Ascending aorta (tissue), 2 donors: ENCODE data around the gene ACBD7. TPM values are rescaled to one million over a fixed set of nuclear protein-coding genes. Genes with fewer than 3 reads are reported as not detected.

Experiments used
- DNase-seq, 2 donors: peaks; one replicate each; pipeline ENCODE4 v3.0.0-alpha.2; 2019; ENCODE audit warnings: low spot score in 2 of 2
- H3K27ac ChIP-seq, 2 donors: fragments of 200-600 bp; sonication (generic); one replicate each; pipeline ENCODE4 v1.5.1; 2016 to 2017; ENCODE audit warnings: mild to moderate bottlenecking in 1 of 2
- H3K27me3 ChIP-seq: fragments of 200-600 bp; sonication (generic); one replicate; pipeline ENCODE4 v1.5.1; 2017
- H3K36me3 ChIP-seq, 2 donors: fragments of 200-600 bp; sonication (generic); one replicate each; pipeline ENCODE4 v1.5.1; 2016
- H3K4me1 ChIP-seq, 2 donors: fragments of 200-600 bp; sonication (generic); one replicate each; pipeline ENCODE4 v1.5.1; 2016 to 2017; ENCODE audit warnings: mild to moderate bottlenecking in 1 of 2
- H3K4me3 ChIP-seq, 2 donors: fragments of 200-600 bp; sonication (generic); one replicate each; pipeline ENCODE4 v1.5.1; 2016 to 2017; ENCODE audit warnings: mild to moderate bottlenecking in 1 of 2
- H3K9me3 ChIP-seq, 2 donors: fragments of 200-600 bp; sonication (generic); one replicate each; pipeline ENCODE4 v1.5.1; 2016
- CTCF ChIP-seq, 3 experiments: fragments of 200-600 bp in 2 of 3; fragments of 450-650 bp in 1 of 3; sonication (generic) in 2 of 3; IDR thresholded peaks; one replicate each; pipeline ENCODE4 v1.5.1; 2016 to 2019; ENCODE audit warnings: antibody characterized with exemption in 3 of 3, mild to moderate bottlenecking in 1 of 3, moderate library complexity in 1 of 3
- intact Hi-C: fragments of 100-400 bp; cut with DNase I; formaldehyde crosslinking; loops from one replicate; pipeline ENCODE4 v1.15.1; 2023
- total RNA-seq: library from RNA; depleted of rRNA; stranded (reverse); fragments of >200 nt; gene quantifications from one replicate; pipeline ENCODE4 v1.1.0, GENCODE V29; 2016

Gene ACBD7
- total RNA-seq, 1 donor from 2014 or later = not detected

GRCh38 chr10:15106352-15107013 lies 17.9 kb upstream of the ACBD7 start:
- Histone ChIP-seq H3K4me3 (no peak overlapping the region), H3K27ac (no peak overlapping the region), H3K4me1 (no peaks in the 10 kb centered on the region), H3K9me3 (no peaks in the 10 kb centered on the region), H3K36me3 (peaks cover 42 to 62% of the 10 kb centered on the region in 2 donors), H3K27me3 (no peaks in the 10 kb centered on the region)
- peak; percentile 80 to 89 (median 88) for TF ChIP-seq CTCF (IDR thresholded peaks at IDR 0.05)
- DNase-seq = peak in 1 of 2 donors; percentile 87
- intact Hi-C loops = loop anchor here (2.0 kb wide), 1 partner anchor 608 kb away; no protein-coding TSS in a partner anchor

DNA sequence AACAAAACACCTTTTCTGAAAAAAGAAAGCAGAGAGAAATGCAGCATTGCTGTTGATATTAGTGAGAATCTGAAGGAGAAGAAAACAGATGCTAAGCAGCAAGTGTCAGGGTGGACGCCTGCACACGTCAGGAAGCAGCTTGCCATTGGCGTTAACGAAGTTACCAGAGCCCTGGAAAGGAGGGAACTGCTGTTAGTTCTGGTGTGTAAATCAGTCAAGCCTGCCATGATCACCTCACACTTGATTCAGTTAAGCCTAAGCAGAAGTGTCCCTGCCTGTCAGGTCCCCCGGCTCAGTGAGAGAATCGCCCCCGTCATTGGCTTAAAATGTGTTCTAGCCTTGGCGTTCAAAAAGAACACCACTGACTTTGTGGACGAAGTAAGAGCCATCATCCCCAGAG lies 14.9 kb upstream of the ACBD7 start:
- intact Hi-C loops = no loop called here
- no peak overlapping the region for H3K4me3 ChIP-seq
- H3K27me3 ChIP-seq = no peaks in the 10 kb centered on the region
- H3K4me1 ChIP-seq = peaks cover under 1 to 10% of the 10 kb centered on the region in 2 donors
- no peak for TF ChIP-seq CTCF (IDR thresholded peaks at IDR 0.05)
- DNase-seq = no peak
- peaks cover 33 to 58% of the 10 kb centered on the region in 2 donors for H3K36me3 ChIP-seq
- no peaks in the 10 kb centered on the region for H3K9me3 ChIP-seq
- H3K27ac ChIP-seq = no peak overlapping the region

DNA sequence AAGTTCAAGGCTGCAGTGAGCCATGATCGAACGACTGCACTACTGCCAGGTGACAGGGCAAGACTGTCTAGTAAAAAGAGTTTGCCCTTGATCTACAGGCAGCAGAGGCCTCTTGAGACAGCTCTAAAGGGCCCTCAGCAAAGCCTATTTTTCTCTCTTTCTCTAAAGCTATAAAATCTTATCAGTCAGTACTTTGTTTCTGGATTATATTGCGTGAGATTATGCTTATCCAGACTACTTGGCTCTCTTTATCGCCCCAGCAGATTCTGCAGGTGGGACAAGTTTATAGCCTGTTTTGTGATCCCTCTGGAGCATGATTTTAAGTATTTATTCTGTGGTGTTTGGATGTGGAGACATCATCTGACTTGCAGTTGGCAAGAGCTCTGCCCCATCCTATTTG lies 11.3 kb upstream of the ACBD7 start:
- H3K4me1 ChIP-seq = peaks cover 6 to 22% of the 10 kb centered on the region in 2 donors
- H3K9me3 ChIP-seq = no peaks in the 10 kb centered on the region
- H3K27ac ChIP-seq = no peak overlapping the region
- TF ChIP-seq CTCF (IDR thresholded peaks at IDR 0.05) = no peak
- H3K27me3 ChIP-seq = no peaks in the 10 kb centered on the region
- H3K36me3 ChIP-seq = peaks cover 21 to 37% of the 10 kb centered on the region in 2 donors
- DNase-seq = no peak
- H3K4me3 ChIP-seq = no peak overlapping the region
- intact Hi-C loops = loop anchor here (5.0 kb wide), 2 partner anchors 67 to 263 kb away; partner anchors contain the start of genes CDNF, HSPA14, MSANTD7 and NMT2

DNA sequence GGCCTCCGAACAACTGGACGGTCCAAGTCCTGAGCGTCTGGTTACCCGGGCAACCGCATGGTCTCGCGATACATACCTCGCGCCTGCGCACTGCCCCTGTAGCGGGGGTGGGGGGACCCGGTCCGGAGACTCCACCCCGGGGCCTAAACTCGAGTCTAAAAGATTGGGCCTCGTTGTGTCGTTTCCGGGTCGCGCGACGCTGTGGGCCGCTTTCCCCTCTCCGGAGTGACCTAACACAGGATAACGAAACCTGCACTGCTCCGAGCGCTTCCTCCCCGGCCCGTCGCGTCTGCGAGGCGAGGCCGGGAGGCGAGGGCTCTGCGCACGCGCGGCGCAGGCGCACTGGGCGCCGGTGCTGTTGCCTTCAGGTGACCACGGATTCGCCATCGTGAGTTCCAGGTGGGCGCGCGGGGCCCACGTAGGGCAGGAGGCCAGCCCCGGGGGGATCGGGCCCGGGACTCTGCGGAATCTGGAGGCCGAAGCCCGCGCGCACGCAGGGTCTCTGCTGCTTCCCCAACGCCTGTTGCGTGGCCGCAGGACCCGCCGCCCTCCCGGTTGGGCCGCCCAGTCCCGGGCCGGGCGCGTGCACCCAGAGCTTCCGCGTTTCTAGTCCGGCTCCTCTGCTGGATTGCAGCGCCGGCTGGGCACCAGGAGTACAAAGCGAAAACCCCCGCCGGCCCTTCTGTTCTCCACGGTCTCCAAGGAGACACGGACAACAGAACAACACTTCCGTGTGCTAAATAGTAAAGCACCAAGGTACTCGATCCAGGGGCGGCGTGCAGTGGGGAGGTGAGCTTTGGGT lies 8.6 kb upstream of the ACBD7 start, which contains the start of gene RPP38:
RPP38 (plus strand) TSS at position 345 of the 802 bp plus-strand sequence. CDS start 5,960 bp downstream, outside the sequence.
- Histone ChIP-seq H3K36me3 (peaks cover 0 to 10% of the 10 kb centered on the region in 2 donors), H3K4me3 (peak within 1 kb of the TSS; percentile 72 to 97), H3K27ac (peak within 1 kb of the TSS; percentile 85 to 97), H3K27me3 (no peaks in the 10 kb centered on the region), H3K4me1 (peaks cover 6 to 22% of the 10 kb centered on the region in 2 donors), H3K9me3 (no peaks in the 10 kb centered on the region)
- intact Hi-C loops = loop anchor here (1.0 to 5.0 kb wide), 6 partner anchors 9 to 260 kb away; partner anchors contain the start of genes ACBD7, CDNF, DCLRE1C and HSPA14
- DNase-seq = peak; percentile 78 to 97
- no peak for TF ChIP-seq CTCF (IDR thresholded peaks at IDR 0.05)

- H3K27ac ChIP-seq = peak overlapping the region in 1 of 2 donors; percentile 97
- TF ChIP-seq CTCF (IDR thresholded peaks at IDR 0.05) = no peak
- intact Hi-C loops = loop anchor here (1.0 to 5.0 kb wide), 6 partner anchors 8 to 259 kb away; partner anchors contain the start of genes ACBD7, CDNF, DCLRE1C and HSPA14
Observed at GRCh38 chr10:15096661-15097010, 8.1 kb upstream of the ACBD7 start.

More at GRCh38 chr10:15096661-15097010, 8.1 kb upstream of the ACBD7 start:
- H3K36me3 ChIP-seq = peaks cover 0 to 6% of the 10 kb centered on the region in 2 donors
- DNase-seq = no peak
- no peaks in the 10 kb centered on the region for H3K27me3 ChIP-seq
- H3K4me3 ChIP-seq = peak overlapping the region; percentile 72 to 97
- no peaks in the 10 kb centered on the region for H3K9me3 ChIP-seq
- peaks cover 6 to 22% of the 10 kb centered on the region in 2 donors for H3K4me1 ChIP-seq
